H1 (cell line): ENCODE results near the gene ATP5PB. TPM values are rescaled to one million over a fixed set of nuclear protein-coding genes. Genes with fewer than 3 reads are reported as not detected.

ENCODE experiments used
- CTCF ChIA-PET: fragments of 300-600 bp; sonication (Branson Sonifier 250); formaldehyde crosslinking; loops from one replicate; lab custom pipeline; 2021; ENCODE audit not compliant: partially characterized antibody; lab: Charles Lee
- POLR2A ChIA-PET: fragments of 300-600 bp; sonication (Branson Sonifier 250); formaldehyde crosslinking; loops from one replicate; lab custom pipeline; 2021; ENCODE audit warnings: inconsistent platforms; ENCODE audit not compliant: partially characterized antibody; lab: Charles Lee
- DNase-seq, 2 experiments: peaks; one replicate each; pipeline versions ENCODE4 v3.0.0 to v3.0.0-alpha.2; 2010 to 2022; ENCODE audit warnings: low spot score in 2 of 2, low read depth in 1 of 2, mixed read lengths in 1 of 2
- FAIRE-seq: peaks from 2 replicates; lab custom pipeline; 2011; peaks lifted over from hg19 to GRCh38; lab: Jason Lieb, UNC
- H2AFZ ChIP-seq: 2 replicates; pipeline ENCODE4 v1.8.1; 2012; ENCODE audit warnings: low read length, inconsistent platforms
- H2AK5ac ChIP-seq: 2 replicates; pipeline ENCODE4 v1.6.1; 2013; ENCODE audit warnings: low read depth, low read length
- H2BK120ac ChIP-seq: replicated peaks from 2 replicates; pipeline ENCODE3; 2013; ENCODE audit warnings: low read depth, low read length, inconsistent platforms
- H2BK12ac ChIP-seq: 2 replicates; pipeline ENCODE4 v1.6.1; 2013; ENCODE audit warnings: low read depth, low read length
- H2BK15ac ChIP-seq: 2 replicates; pipeline ENCODE4 v1.6.1; 2013; ENCODE audit warnings: low read length
- H2BK20ac ChIP-seq: 2 replicates; pipeline ENCODE4 v1.6.1; 2013; ENCODE audit warnings: low read length
- H2BK5ac ChIP-seq: 2 replicates; pipeline ENCODE4 v1.6.1; 2013; ENCODE audit warnings: low read depth, low read length
- H3K14ac ChIP-seq: 2 replicates; pipeline ENCODE4 v1.6.1; 2013; ENCODE audit warnings: inconsistent platforms; ENCODE audit not compliant: insufficient read length
- H3K18ac ChIP-seq: 2 replicates; pipeline ENCODE4 v1.6.1; 2013; ENCODE audit warnings: low read length; ENCODE audit errors: extremely low read depth
- H3K23ac ChIP-seq: 2 replicates; pipeline ENCODE4 v1.6.1; 2013; ENCODE audit warnings: inconsistent platforms; ENCODE audit not compliant: insufficient read length
- H3K23me2 ChIP-seq: 2 replicates; pipeline ENCODE4 v1.6.1; 2013; ENCODE audit warnings: low read depth, low read length
- H3K27ac ChIP-seq: 2 replicates; pipeline ENCODE4 v1.6.1; 2011; ENCODE audit warnings: low read depth, low read length, inconsistent platforms
- H3K27me3 ChIP-seq, 4 experiments: replicated peaks in 1 of 4; 1 replicate in 1 of 4; 2 replicates in 3 of 4; pipeline versions ENCODE4 v1.6.1 to v1.8.1; 2011 to 2013; ENCODE audit warnings: low read length in 3 of 4, mild to moderate bottlenecking in 3 of 4, inconsistent platforms in 2 of 4, mixed read lengths in 2 of 4, moderate library complexity in 1 of 4; ENCODE audit not compliant: control insufficient read depth in 3 of 4, insufficient read depth in 3 of 4; ENCODE audit errors: extremely low read depth in 1 of 4
- H3K36me3 ChIP-seq, 4 experiments: 2 replicates each; pipeline versions ENCODE4 v1.6.1 to v1.8.1; 2011 to 2013; ENCODE audit warnings: mild to moderate bottlenecking in 4 of 4, low read length in 3 of 4, moderate library complexity in 2 of 4, control low read depth in 1 of 4, inconsistent platforms in 1 of 4; ENCODE audit not compliant: insufficient read depth in 4 of 4, control insufficient read depth in 2 of 4
- H3K4ac ChIP-seq: replicated peaks from 2 replicates; pipeline ENCODE3; 2013; ENCODE audit warnings: low read length, low read depth, mixed read lengths, inconsistent platforms; ENCODE audit not compliant: insufficient read length
- H3K4me1 ChIP-seq, 4 experiments: replicated peaks in 1 of 4; 1 replicate in 1 of 4; 2 replicates in 3 of 4; pipeline versions ENCODE4 v1.6.1 to v1.8.1; 2011 to 2013; ENCODE audit warnings: low read length in 3 of 4, inconsistent platforms in 2 of 4, mixed read lengths in 1 of 4; ENCODE audit not compliant: insufficient read depth in 4 of 4, control insufficient read depth in 3 of 4
- H3K4me2 ChIP-seq, 2 experiments: 2 replicates each; pipeline versions ENCODE4 v1.6.1 to v1.8.1; 2011 to 2013; ENCODE audit warnings: low read depth in 2 of 2, low read length in 2 of 2, control low read depth in 1 of 2, inconsistent platforms in 1 of 2, mild to moderate bottlenecking in 1 of 2; ENCODE audit not compliant: insufficient read depth in 1 of 2
- H3K4me3 ChIP-seq, 4 experiments: fragments of 200-600, 300-600 bp in 1 of 4; sonication (generic), shearing (Covaris generic), sonication (Bioruptor Twin) in 1 of 4; 2 replicates each; pipeline versions ENCODE4 v1.5.1 to v1.8.1; 2011 to 2016; ENCODE audit warnings: low read length in 4 of 4, low read depth in 3 of 4, control low read depth in 2 of 4, inconsistent platforms in 2 of 4, mild to moderate bottlenecking in 2 of 4, mixed read lengths in 1 of 4, moderate library complexity in 1 of 4; ENCODE audit not compliant: insufficient read depth in 2 of 4; ENCODE audit errors: extremely low read depth in 1 of 4
- H3K56ac ChIP-seq: replicated peaks from 2 replicates; pipeline ENCODE3; 2013; ENCODE audit warnings: low read depth, mild to moderate bottlenecking, mixed read lengths, low read length, inconsistent platforms; ENCODE audit not compliant: insufficient read length
- H3K79me1 ChIP-seq: 2 replicates; pipeline ENCODE4 v1.6.1; 2013; ENCODE audit warnings: low read depth, low read length, control low read depth
- H3K79me2 ChIP-seq, 2 experiments: 2 replicates each; pipeline versions ENCODE4 v1.6.1 to v1.8.1; 2012 to 2013; ENCODE audit warnings: low read length in 2 of 2, mild to moderate bottlenecking in 2 of 2, inconsistent platforms in 1 of 2; ENCODE audit not compliant: insufficient read depth in 2 of 2, control insufficient read depth in 1 of 2
- H3K9ac ChIP-seq, 4 experiments: replicated peaks in 1 of 4; 1 replicate in 1 of 4; 2 replicates in 3 of 4; pipeline versions ENCODE4 v1.6.1 to v1.8.1; 2011 to 2013; ENCODE audit warnings: low read depth in 3 of 4, low read length in 3 of 4, control low read depth in 2 of 4, mild to moderate bottlenecking in 2 of 4, moderate library complexity in 2 of 4, inconsistent platforms in 1 of 4; ENCODE audit errors: extremely low read depth in 1 of 4
- H3K9me3 ChIP-seq, 2 experiments: 2 replicates each; pipeline versions ENCODE4 v1.6.1 to v1.8.1; 2012 to 2013; ENCODE audit warnings: mild to moderate bottlenecking in 2 of 2, moderate library complexity in 2 of 2, control low read depth in 1 of 2, inconsistent platforms in 1 of 2, low read depth in 1 of 2, low read length in 1 of 2, mixed read lengths in 1 of 2; ENCODE audit not compliant: insufficient read depth in 2 of 2
- H4K20me1 ChIP-seq, 2 experiments: replicated peaks in 1 of 2; 2 replicates each; pipeline versions ENCODE3 to v1.8.1; 2011 to 2013; ENCODE audit warnings: inconsistent platforms in 2 of 2, low read length in 2 of 2, mild to moderate bottlenecking in 1 of 2; ENCODE audit not compliant: insufficient read depth in 2 of 2, control insufficient read depth in 1 of 2
- H4K5ac ChIP-seq: 2 replicates; pipeline ENCODE4 v1.6.1; 2013; ENCODE audit warnings: low read length, low read depth, mixed read lengths, inconsistent platforms; ENCODE audit not compliant: insufficient read length
- H4K8ac ChIP-seq: 2 replicates; pipeline ENCODE4 v1.8.0; 2013; ENCODE audit warnings: mild to moderate bottlenecking, moderate library complexity, low read length, inconsistent platforms; ENCODE audit not compliant: insufficient read depth; ENCODE audit errors: extremely low read depth
- H4K91ac ChIP-seq: replicated peaks from 2 replicates; pipeline ENCODE3; 2013; ENCODE audit warnings: low read length, mixed read lengths, inconsistent platforms; ENCODE audit not compliant: insufficient read length
- CBX8 ChIP-seq: fragments of 300-800, 300-1000 bp; sonication (generic); IDR thresholded peaks from 2 replicates; pipeline ENCODE4 v1.7.1; 2016; ENCODE audit warnings: low read depth, low read length, borderline replicate concordance
- JUN ChIP-seq: IDR thresholded peaks from 2 replicates; pipeline ENCODE4 v1.6.1; 2011; ENCODE audit warnings: low read depth, mild to moderate bottlenecking, improper control_type of control experiment, low read length
- NRF1 ChIP-seq: IDR thresholded peaks from 2 replicates; pipeline ENCODE4 v1.6.1; 2011; ENCODE audit warnings: mild to moderate bottlenecking, low read depth, low read length, improper control_type of control experiment
- PHF8 ChIP-seq: fragments of 200-600 bp; sonication (generic); conservative IDR thresholded peaks from 2 replicates; pipeline ENCODE4 v1.7.1; 2012; ENCODE audit warnings: low read depth, mild to moderate bottlenecking, inconsistent platforms, low read length, moderate library complexity
- RAD21 ChIP-seq, 2 experiments: IDR thresholded peaks in 1 of 2; conservative IDR thresholded peaks in 1 of 2; 2 replicates each; pipeline ENCODE4 v1.6.1; 2011; ENCODE audit warnings: low read depth in 2 of 2, low read length in 2 of 2, improper control_type of control experiment in 1 of 2, inconsistent platforms in 1 of 2, mild to moderate bottlenecking in 1 of 2, moderate library complexity in 1 of 2
- RBBP5 ChIP-seq: IDR thresholded peaks from 2 replicates; pipeline ENCODE4 v1.7.1; 2012; ENCODE audit warnings: low read depth, mild to moderate bottlenecking, inconsistent platforms, low read length, moderate library complexity, borderline replicate concordance
- SIRT6 ChIP-seq: IDR thresholded peaks from one replicate; pipeline ENCODE4 v1.7.1; 2012; ENCODE audit warnings: low read length, inconsistent platforms
- SIX5 ChIP-seq: IDR thresholded peaks from 2 replicates; pipeline ENCODE4 v1.6.1; 2011; ENCODE audit warnings: mild to moderate bottlenecking, low read depth, low read length
- SP2 ChIP-seq: IDR thresholded peaks from 2 replicates; pipeline ENCODE4 v1.6.1; 2012; ENCODE audit warnings: mild to moderate bottlenecking, low read length, inconsistent platforms
- YY1 ChIP-seq: IDR thresholded peaks from 2 replicates; pipeline ENCODE4 v1.6.1; 2011; ENCODE audit warnings: low read depth, mild to moderate bottlenecking, low read length
- WGBS, 2 experiments: shearing (Covaris generic) in 1 of 2; methylation state at CpG; one replicate each; pipeline versions ENCODE4 v1.1.6 to v1.1.7; 2013 to 2015; ENCODE audit warnings: low lambda C conversion rate in 2 of 2, mixed read lengths in 2 of 2, inconsistent platforms in 1 of 2, low coverage in 1 of 2, missing lambda C conversion rate in 1 of 2; ENCODE audit not compliant: insufficient replicate concordance in 2 of 2, insufficient coverage in 1 of 2, insufficient read length in 1 of 2; ENCODE audit errors: extremely low coverage in 1 of 2, missing lambda C conversion rate in 1 of 2; 5-methylcytosine and 5-hydroxymethylcytosine counted together
- polyA plus RNA-seq, 7 experiments: library from polyadenylated mRNA; depleted of rRNA in 3 of 7; stranded (reverse) in 5 of 7; unstranded in 2 of 7; fragments of >200 nt in 5 of 7; fragments of 200-250 nt in 2 of 7; gene quantifications; 1 replicate in 5 of 7; 2 replicates in 1 of 7; 4 replicates in 1 of 7; pipeline versions ENCODE4 v1.2.1 to v1.2.3, GENCODE V29; 2011 to 2013; ENCODE audit warnings: missing spikeins in 2 of 7, mixed read lengths in 2 of 7
- total RNA-seq: library from RNA; stranded (reverse); fragmentation: NEBNext Ultra II Directional; extraction: Animal tissue kit (Norgen Biotek cat#: 25700); gene quantifications from 2 replicates; pipeline ENCODE4 v1.2.1, GENCODE V29; 2021
- TF ChIP-seq, protein P1 (sequence below): IDR thresholded peaks from 2 replicates; pipeline ENCODE4 v1.6.1; 2012; ENCODE audit warnings: inconsistent platforms

ATP5PB gene
- total and polyA plus RNA-seq, 2 of the 8 experiments (the other 6 are each of a cell fraction or from before 2014, with no cell fraction given) = 232 to 262 TPM

GRCh38 chr1:111505641-111506119 lies 56.4 kb downstream of the ATP5PB start:
- Histone ChIP-seq H2BK20ac (no peak overlapping the region), H3K56ac (no peak overlapping the region), H2BK120ac (no peak overlapping the region), H3K4me1 (peaks cover 0 to 9% (median 3%) of the 10 kb centered on the region in 4 experiments; a peak in 5 of 7 replicates), H3K27ac (no peak overlapping the region), H2AFZ (no peak overlapping the region), H3K23me2 (no peaks in the 10 kb centered on the region; the same call in 1 of the 2 replicates), H3K4me3 (no peak overlapping the region), H2BK12ac (no peak overlapping the region), H3K9ac (no peak overlapping the region), H3K18ac (no peak overlapping the region), H2BK5ac (no peak overlapping the region), H2BK15ac (no peak overlapping the region; the same call in 1 of the 2 replicates), H3K4ac (no peak overlapping the region), H4K91ac (no peak overlapping the region), H3K79me1 (no peaks in the 10 kb centered on the region), H3K14ac (no peak overlapping the region), H3K23ac (no peak overlapping the region), H2AK5ac (no peak overlapping the region), H3K4me2 (no peak overlapping the region), H4K20me1 (no peaks in the 10 kb centered on the region), H3K36me3 (no peaks in the 10 kb centered on the region), H3K9me3 (no peaks in the 10 kb centered on the region), H3K27me3 (no peaks in the 10 kb centered on the region), H4K5ac (no peak overlapping the region), H4K8ac (no peak overlapping the region), H3K79me2 (no peaks in the 10 kb centered on the region)
- DNase-seq = no peak
- CTCF ChIA-PET = interaction anchor here (3.6 kb wide), 1 partner anchor 11 kb away, joined by 33 read pairs; no protein-coding TSS in a partner anchor
- WGBS, 2 experiments = 92% methylated on average over 6 of the region's 6 CpGs; no CpG with 5 or more reads in 1 of the 2 experiments
- TF ChIP-seq, protein P1, sequence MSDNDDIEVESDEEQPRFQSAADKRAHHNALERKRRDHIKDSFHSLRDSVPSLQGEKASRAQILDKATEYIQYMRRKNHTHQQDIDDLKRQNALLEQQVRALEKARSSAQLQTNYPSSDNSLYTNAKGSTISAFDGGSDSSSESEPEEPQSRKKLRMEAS = no peak
- TF ChIP-seq SP2 (no peak), RBBP5 (no peak), PHF8 (no peak), SIX5 (no peak), SIRT6 (no peak), CBX8 (no peak), RAD21 (IDR thresholded peaks at IDR 0.05 in 1 of 2, conservative IDR thresholded peaks at IDR 0.05 in 1 of 2; ENCODE audit: low read depth in 2 of 2, low read length in 2 of 2) (no peak), YY1 (no peak), NRF1 (no peak), JUN (no peak)
- POLR2A ChIA-PET = no interaction called here
- FAIRE-seq = no peak
